GM19468 (cell line): ENCODE results near the gene PARM1.
A peak's percentile ranks its signal among the peaks of the same experiment; 100 is the strongest.

ENCODE experiments used
- ATAC-seq: cut with Tn5 transposase; IDR thresholded peaks from one replicate; pipeline ENCODE4 v1.9.1; 2021; ENCODE audit warnings: mild to moderate bottlenecking, moderate library complexity, moderate number of reproducible peaks; ENCODE audit not compliant: unreplicated experiment; ENCODE audit errors: extremely low read depth

Gene PARM1

DNA sequence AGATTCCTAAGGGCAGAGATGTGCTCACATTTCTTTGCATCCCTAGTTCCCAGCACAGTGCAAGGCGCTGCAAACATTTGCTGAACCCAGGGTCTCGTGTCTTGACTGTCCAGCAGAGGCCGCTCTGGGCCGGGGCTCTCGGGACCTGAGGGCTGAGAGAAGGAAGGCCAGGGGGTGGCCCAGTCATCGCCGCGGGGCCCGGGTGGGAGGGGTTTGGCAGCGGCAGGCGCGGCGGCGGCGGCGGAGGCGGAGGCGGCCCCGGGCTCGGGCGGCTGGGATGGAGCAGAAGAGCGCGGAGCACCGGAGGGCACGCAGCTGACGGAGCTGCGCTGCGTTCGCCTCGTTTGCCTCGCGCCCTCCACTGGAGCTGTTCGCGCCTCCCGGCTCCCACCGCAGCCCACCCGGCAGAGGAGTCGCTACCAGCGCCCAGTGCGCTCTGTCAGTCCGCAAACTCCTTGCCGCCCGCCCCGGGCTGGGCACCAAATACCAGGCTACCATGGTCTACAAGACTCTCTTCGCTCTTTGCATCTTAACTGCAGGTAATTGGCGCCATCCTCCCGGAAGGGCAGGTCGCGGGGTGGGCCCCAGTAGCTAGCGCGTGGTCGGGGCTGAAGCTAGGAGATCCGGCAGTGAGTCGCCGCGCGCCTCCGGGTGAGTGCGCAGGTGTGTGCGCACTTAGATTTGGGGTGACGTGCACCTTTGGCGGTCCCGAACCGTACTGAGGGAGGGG, at the start of gene PARM1:
TSS of gene PARM1 (plus strand) at position 285 of the 730 bp plus-strand sequence. CDS start at position 497, 212 bp downstream.
- ATAC-seq = peak; percentile 59

- ATAC-seq = no peak
These were observed 48.6 kb upstream of the PARM1 start for GRCh38 chr4:74884266-74884665.

DNA sequence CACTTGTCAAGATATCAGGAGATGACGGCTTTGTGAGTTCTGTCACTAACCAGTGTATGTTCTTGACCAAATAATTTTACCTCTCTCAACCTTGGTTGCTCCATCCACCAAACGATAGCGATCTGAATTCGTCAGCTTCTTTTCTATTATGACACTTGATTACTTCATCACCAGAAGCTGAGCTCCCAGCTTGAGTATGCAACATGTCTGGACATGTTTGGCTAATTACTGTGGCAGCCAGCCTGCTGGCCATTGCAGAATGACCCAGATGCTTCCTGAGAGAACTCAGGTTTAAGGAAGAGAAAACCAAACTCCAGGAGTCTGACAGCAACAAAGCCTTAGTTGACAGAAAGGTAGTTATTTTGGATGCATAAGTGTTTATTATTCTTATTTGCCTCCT, 46.4 kb upstream of the PARM1 start:
- no peak for ATAC-seq

GRCh38 chr4:74890341-74890740, 42.6 kb upstream of the PARM1 start:
- ATAC-seq = no peak

- no peak for ATAC-seq
These were observed 41.9 kb upstream of the PARM1 start for GRCh38 chr4:74891037-74891436.

DNA sequence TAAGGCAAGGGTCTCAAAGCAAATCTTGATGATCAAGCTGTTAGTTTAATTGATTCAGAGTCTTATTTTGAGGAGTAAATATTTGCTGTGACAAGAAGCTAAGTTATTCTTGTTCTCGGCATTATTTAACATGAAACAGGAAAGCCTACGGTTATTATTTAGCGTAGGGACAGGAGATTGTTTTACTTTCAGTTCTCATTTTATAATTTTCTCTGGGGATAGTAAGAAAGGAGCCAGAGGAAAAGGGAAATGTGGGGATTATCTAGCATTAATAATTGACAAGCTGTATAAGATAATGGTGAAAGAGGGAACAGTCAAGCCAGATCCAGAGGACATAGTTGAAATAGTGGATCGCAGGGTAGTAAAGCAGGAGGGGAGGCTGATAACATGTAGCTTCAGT, 39.7 kb upstream of the PARM1 start:
- no peak for ATAC-seq

DNA sequence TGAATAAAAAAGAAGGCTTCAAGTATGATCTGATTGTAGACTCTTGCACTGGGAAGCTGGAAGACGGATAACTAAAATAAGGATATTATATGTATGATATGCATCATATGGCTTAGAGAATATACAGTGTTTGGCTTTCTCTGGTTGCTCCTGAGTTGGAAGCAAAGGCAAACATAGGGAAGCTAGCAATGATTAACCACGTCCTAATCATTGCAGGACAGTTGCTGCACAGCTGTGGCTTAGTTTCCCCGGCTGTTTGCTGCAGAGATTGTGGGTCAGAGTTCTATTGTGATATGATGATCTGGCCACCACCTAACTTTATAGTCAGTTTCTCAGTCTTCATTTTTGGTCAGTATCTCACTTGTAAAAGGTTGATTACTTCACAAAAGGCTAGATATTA, 36.3 kb upstream of the PARM1 start:
- no peak for ATAC-seq

DNA sequence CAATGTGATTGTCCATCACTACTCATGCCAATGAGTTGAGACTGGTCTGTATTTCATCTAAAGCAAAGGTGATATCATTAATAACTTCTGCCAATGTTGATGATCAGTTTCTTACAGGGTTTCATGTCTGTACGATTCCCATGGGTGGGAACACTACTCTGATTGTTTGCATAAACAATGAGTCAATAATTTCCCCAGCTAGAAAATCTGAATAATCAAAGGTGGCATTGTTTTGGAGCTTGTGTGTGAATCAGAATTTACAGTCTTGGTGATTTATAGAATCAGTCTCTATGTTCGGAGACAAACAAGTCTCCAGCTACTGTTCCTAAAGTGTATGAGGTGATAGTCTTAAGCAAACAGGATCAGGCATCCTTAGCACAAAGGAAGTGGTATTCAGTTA, 35.5 kb upstream of the PARM1 start:
- ATAC-seq = no peak

GRCh38 chr4:74900862-74901261, 32.1 kb upstream of the PARM1 start:
- ATAC-seq = no peak

GRCh38 chr4:74904509-74905065, 28.3 kb upstream of the PARM1 start:
- no peak for ATAC-seq

DNA sequence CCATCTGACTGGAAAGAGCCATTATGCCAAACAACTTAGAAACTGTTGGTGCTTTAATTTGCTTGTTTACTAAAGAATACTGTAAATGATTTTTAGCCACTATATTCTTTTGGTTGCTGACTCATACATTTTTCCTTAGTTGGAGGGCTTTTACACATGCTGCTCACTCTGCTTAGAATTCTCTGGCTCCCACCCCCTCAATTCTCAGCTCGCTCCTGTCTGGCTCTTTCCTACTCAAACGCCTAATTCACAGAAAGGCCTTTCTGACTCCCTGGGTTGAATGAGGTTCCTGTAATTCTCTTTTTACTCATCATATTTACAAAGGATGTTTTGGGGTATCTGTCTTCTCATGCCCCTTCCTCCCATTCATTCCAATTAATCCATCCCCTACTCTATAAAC, 26.1 kb upstream of the PARM1 start:
- ATAC-seq = no peak

- no peak for ATAC-seq
These were observed 13.1 kb upstream of the PARM1 start for GRCh38 chr4:74919783-74920182.

DNA sequence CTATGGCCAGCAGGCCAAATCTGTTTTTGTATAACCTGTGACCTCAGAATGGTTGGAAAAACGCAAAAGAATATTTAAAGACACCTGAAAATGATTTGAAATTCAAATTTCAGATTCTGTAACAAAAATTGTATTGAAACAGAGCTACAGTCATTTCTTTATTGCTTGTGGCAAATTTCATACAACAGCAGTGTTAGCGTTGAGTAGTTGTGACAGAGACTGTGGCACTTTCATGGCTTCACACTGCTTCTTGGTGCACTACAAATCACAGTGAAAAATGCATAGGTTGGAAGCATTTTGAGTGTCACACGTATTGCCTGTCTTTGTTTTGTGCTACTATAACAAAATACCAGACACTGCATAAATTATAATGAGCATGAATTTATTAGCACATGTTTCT, 12.2 kb upstream of the PARM1 start:
- no peak for ATAC-seq

DNA sequence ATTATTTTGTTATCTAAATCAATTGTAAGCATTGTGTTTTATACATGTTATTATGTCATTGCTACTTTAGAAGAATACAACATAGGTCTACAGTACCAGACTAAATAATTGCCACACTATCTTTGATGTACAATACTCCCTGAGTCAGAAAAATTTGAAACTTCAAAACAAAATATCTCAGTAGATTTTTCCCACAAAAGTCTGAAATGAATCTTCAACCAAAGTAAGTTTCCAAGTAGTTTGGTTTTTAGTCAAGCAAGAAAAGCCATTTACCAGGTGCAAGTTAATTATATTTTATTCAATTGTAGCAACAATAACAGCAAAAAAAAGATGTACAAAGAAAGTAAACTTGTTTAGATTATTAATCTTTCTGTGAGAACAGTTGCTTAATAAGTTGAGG, 11.4 kb upstream of the PARM1 start:
- no peak for ATAC-seq

- no peak for ATAC-seq
These were observed 6.9 kb upstream of the PARM1 start for GRCh38 chr4:74926007-74926406.

DNA sequence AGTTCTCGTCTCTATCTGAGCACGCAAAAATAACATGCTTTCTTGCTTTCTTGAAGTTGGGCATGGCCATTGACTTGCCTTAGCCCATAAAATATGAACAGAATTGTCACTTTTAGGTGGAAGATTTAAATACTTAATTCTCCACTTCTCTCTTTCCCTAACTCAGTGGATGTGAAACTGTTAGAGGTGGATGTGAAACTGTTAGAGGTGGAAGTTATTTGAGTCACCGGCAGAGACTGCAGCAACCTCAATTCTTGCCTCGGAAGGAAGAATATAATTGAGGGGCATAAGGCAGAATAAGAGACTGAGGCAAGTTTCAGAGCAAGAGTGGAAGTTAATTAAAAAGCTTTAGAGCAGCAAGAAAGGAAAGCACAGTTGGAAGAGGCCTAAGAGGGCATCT, 2.8 kb upstream of the PARM1 start:
- ATAC-seq = peak; percentile 21

- no peak for ATAC-seq
These were observed 1.5 kb upstream of the PARM1 start for GRCh38 chr4:74931376-74931775.

- ATAC-seq = no peak
These were observed 906 bp upstream of the PARM1 start for GRCh38 chr4:74932010-74932409.

DNA sequence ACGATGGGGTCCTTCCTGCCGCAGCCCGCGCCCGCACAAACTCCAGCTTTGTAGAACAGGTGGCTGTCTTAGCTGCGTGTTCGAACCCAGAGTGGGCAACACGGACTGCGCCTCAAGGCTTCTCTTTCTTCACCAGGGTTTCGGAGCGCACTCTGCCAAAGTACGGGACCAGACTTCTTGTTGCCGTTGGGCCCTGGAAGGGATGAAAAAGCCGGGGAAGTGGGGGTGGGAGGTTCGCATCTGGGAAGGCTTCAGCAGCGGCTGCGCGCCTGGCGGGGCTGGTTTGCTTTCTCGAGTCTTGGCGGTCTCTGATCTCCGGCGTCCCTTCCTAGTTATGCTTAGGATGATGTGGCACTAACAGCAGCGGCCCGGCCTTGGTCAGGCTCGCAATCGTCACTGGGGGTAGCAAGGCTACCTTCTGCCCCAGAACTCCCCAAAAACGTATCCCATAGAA, 673 bp downstream of the PARM1 start:
- ATAC-seq = no peak

DNA sequence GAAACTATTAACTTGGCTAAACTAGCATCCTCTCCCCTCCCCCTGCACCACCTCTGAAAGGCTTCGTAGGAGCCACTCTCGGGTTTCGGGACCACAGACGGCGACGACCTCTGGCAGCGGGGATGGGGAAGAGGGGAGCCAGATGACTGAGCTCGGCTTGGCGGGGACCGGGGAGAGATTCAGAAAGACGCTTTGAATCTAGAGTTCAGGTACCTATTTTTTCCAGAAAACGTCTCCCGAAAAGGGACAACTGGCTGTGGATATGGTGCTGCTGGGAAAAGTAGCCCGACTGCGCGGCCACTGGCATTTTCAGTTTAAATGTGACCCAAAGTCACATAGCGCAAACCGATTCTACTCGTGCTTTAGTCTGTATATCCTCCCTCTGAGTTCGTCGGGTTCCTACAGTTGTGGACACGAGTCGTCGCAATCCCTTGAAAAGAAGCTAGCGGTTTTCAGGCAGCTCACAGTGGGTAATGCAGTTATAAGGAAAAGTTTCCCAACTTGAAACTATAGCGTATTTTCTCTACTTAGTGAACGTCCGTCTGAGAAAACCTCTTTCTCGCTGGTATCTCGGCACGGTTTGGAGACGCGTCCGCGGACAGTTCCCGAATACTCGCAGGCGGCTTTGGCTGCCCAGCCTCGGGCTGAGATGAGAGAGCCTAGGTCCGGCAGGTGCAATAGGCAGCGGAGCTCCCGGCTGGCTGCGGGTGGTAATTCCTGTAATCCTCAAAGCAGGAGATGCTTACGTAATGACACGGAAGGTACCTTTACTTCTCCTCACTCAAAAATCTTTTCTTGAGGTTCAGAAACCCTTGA, 1.3 kb downstream of the PARM1 start:
- ATAC-seq = no peak

- ATAC-seq = no peak
These were observed 2.0 kb downstream of the PARM1 start for GRCh38 chr4:74934888-74935287.
